Cortex of kidney (tissue), 1 donor: ENCODE measurements around the gene ZNF486.
"Not testable (repeated sequence)": the region's sequence is repeated elsewhere in the genome, so short reads cannot be mapped to it uniquely, and the experiment has no call there.

ENCODE experiments used
- DNase-seq: peaks from one replicate; lab custom pipeline; 2025; lab: John Stamatoyannopoulos, UW

The ZNF486 gene

GRCh38 chr19:20167020-20167644, at the start of gene ZNF486:
Gene ZNF486 (plus strand): TSS chr19:20167214. CDS start chr19:20167331, 117 bp downstream.
- DNase-seq, result no peak

GRCh38 chr19:20118064-20118839, 48.8 kb upstream of the ZNF486 start:
- not testable (repeated sequence) for DNase-seq

GRCh38 chr19:20124879-20125278, 42.1 kb upstream of the ZNF486 start:
- DNase-seq, result no peak

- DNase-seq, result not testable (repeated sequence)
These were observed 34.1 kb upstream of the ZNF486 start for GRCh38 chr19:20132933-20133332.

DNA sequence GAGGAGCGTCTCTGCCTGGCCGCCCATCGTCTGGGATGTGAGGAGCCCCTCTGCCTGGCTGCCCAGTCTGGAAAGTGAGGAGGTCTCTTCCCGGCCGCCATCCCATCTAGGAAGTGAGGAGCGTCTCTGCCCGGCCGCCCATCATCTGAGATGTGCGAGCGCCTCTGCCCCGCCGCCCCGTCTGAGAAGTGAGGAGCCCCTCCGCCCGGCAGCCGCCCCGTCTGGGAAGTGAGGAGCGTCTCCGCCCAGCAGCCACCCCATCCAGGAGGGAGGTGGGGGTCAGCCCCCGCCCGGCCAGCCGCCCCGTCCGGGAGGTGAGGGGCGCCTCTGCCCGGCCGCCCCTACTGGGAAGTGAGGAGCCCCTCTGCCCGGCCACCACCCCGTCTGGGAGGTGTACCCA, 29.3 kb upstream of the ZNF486 start:
- not testable (repeated sequence) for DNase-seq

- DNase-seq, result no peak
These were observed 15.3 kb upstream of the ZNF486 start for GRCh38 chr19:20151617-20152145.

- DNase-seq, result not testable (repeated sequence)
These were observed 14.5 kb upstream of the ZNF486 start for GRCh38 chr19:20152506-20152905.

DNA sequence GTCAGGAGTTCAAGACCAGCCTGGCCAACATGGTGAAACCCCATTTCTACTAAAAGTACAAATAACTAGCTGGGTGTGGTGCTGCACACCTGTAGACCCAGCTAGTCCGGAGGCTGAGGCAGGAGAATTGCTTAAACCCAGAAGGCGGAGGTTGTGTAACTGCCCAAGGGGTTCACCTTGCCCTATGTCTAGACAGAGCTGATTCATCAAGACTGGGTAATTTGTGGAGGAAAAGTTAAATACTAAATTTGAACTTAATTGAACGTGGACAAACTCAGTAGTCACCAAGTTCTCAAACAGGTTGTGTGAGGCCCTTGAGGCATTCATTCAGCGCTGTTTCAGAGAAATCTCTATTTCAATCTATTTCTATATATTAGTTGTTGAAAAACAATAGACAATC, 13.7 kb upstream of the ZNF486 start:
- DNase-seq, result no peak

DNA sequence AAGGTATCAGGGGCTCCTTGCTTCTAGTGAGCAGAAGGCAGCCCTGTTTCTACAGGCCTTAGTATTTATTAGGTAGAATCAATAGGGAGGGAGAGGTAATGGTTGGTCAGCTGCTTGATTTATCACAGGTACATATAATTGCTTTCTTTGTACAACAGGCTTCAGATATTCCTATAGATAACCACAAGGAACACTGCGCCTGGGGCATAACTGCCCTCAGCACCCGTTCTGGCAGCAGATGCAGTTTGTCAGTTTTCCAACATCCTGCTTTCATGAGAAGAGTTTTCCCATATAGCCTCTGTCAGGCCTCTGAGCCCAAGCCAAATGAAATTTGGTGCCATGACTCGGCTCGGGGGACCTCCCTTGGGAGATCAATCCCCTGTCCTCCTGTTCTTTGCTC, 12.4 kb upstream of the ZNF486 start:
- no peak for DNase-seq

DNA sequence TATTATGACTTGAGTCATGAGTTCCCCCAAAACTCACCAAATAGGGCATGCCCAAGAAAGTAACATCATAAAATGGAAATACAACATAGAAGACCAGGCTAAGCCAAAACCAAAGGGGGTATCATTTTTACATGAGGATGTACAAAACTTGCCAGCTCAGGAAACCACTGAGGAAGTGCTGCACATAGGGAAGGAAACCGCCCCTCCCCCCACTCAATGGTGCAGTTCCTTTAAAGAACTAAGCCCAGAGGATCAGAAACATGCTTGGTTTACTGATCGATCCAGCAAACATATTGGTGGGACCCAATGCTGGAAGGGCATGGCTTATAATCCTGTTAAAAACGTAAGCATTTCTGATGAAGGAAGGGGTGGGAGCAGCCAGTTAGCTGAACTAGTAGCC, 4.2 kb upstream of the ZNF486 start:
- DNase-seq, result no peak

- DNase-seq, result no peak
These were observed 2.6 kb upstream of the ZNF486 start for GRCh38 chr19:20164456-20164855.

- no peak for DNase-seq
These were observed 932 bp upstream of the ZNF486 start for GRCh38 chr19:20165971-20166592.

DNA sequence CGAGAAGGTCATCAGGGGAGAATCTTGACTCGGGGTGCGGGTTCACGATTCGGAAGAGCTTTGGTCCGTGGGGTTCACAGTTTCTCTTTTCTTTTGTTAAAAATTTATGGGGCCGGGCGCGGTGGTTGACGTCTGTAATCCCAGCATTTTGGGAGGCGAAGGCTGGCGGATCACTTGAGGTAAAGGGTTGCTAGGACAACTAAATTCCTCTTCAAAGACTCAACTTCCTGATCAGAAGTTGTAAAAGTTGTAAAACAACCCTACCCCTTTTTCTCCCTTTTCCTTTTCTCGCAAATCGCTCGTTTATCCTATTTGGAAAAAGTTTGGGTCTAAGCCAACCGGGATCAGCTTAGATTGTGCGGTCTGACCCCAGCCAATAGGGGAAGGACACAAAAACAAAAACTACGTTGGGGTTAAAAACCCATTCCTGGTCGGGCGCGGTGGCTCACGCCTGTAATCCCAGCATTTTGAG, 673 bp downstream of the ZNF486 start:
- no peak for DNase-seq

GRCh38 chr19:20171285-20171684, 4.3 kb downstream of the ZNF486 start:
- no peak for DNase-seq

GRCh38 chr19:20175848-20176247, 8.8 kb downstream of the ZNF486 start:
- DNase-seq, result not testable (repeated sequence)

DNA sequence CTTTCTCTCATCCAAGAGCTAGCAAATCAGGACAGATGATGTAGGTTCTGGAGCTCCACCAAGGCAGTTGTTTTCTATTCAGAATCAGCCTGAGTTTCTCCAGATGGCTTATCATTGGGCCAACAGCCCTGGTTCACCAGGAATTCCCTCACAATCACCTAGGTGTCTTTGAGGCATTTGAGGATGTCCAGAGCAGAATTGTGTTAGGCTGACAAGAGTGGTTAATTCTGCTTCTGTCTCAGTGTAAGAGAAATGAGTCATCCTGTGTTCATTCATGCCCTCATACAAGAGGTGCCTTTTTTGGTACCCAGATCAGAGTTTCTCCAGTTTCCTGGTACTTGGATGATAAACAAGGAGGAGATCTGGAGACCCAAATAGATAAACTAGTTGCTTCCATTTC, 12.9 kb downstream of the ZNF486 start:
- not testable (repeated sequence) for DNase-seq

GRCh38 chr19:20182222-20182785, 15.3 kb downstream of the ZNF486 start:
- DNase-seq, result no peak

- DNase-seq, result no peak
These were observed 19.2 kb downstream of the ZNF486 start for GRCh38 chr19:20186174-20186573.

GRCh38 chr19:20197747-20198146, 30.7 kb downstream of the ZNF486 start:
- no peak for DNase-seq

DNA sequence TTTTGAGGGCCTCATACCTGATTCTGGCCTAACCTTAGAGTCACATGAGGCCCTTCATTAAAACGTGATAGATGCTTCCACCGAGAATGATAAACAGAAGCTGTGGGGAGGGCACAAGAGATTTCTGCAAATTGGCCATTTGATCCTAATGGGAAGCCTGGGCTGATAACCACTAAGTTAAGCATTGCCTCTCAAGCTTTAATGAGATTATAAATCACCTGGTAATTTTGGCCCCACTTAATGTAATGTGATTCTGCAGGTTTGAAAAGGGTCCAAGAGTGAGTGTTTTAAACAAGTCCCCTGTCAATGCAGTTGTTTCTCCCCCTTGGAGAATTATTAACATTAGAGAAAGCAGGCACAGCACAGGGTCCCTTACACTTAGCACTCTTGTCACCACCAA, 42.0 kb downstream of the ZNF486 start:
- no peak for DNase-seq

DNA sequence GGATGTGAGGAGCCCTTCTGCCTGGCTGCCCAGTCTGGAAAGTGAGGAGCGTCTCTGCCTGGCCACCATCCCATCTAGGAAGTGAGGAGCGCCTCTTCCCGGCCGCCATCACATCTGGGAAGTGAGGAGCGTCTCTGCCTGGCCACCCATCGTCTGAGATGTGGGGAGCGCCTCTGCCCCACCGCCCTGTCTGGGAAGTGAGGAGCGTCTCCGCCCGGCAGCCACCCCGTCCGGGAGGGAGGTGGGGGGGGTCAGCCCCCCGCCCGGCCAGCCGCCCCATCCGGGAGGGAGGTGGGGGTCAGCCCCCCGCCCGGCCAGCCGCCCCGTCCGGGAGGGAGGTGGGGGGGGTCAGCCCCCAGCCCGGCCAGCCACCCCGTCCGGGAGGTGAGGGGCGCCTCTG, 47.4 kb downstream of the ZNF486 start:
- not testable (repeated sequence) for DNase-seq

DNA sequence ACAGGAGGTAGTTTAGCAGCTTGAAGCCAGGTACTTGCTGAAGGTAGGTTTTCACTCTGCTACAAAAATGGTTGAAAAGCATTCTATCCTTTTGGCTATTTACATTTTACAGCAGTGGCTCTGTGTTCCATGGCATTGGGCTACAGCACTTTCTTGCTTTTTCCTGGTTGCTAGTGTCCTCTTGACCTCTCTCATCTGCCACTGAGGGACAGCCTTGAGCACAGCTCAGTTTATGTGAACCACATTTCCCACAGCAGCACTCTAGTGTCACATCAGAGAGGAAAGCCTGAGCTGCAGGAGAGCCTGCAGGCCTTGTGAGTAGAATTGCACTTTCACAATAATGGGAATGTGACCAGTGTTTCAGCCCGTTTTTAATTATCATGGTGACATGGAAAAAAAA, 54.6 kb downstream of the ZNF486 start:
- DNase-seq, result not testable (repeated sequence)
